ENCODE measurements around the gene CEP112.

CEP112 gene

DNA sequence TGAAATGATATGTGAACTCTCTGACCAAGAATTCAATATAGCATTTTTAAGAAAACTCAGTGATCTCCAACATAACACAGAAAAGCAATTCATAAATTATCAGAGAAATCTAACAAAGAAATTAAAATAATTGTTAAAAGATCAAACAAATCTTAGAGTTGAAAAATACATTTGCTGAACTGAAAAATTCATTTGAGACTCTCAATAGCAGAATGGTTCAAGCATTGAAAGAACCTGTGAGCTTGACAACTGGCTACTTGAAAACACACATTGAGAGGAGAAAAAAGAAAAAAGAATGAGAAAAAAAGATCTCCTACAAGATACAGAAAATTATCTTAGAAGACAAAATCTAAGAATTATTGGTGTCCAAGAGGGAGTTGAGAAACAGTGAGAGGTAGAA is 203.5 kb downstream of the CEP112 start:
- Histone ChIP-seq H3K27me3 (ENCODE audit: control insufficient read depth, insufficient read depth, low read length) (no peaks in the 10 kb centered on the region), H3K9me3 (ENCODE audit: control insufficient read depth, insufficient read depth, low read depth, low read length) (peaks cover 3% of the 10 kb centered on the region; the same call in 1 of the 2 replicates), H3K4me3 (ENCODE audit: low read depth, low read length) (no peak overlapping the region), H3K4me1 (ENCODE audit: control insufficient read depth, insufficient read depth, low read length) (peaks cover 3% of the 10 kb centered on the region; the same call in 1 of the 2 replicates), H3K27ac (ENCODE audit: low read depth, low read length) (no peak overlapping the region), H3K36me3 (ENCODE audit: control insufficient read depth, insufficient read depth, low read length) (no peaks in the 10 kb centered on the region), H3K9ac (ENCODE audit: low read length) (no peak overlapping the region)

- Histone ChIP-seq H3K27me3 (ENCODE audit: control insufficient read depth, insufficient read depth, low read length) (no peaks in the 10 kb centered on the region), H3K4me3 (ENCODE audit: low read depth, low read length) (no peak overlapping the region), H3K9me3 (ENCODE audit: control insufficient read depth, insufficient read depth, low read depth, low read length) (peaks cover 3% of the 10 kb centered on the region; the same call in 1 of the 2 replicates), H3K9ac (ENCODE audit: low read length) (no peak overlapping the region), H3K36me3 (ENCODE audit: control insufficient read depth, insufficient read depth, low read length) (no peaks in the 10 kb centered on the region), H3K4me1 (ENCODE audit: control insufficient read depth, insufficient read depth, low read length) (peaks cover 3% of the 10 kb centered on the region; the same call in 1 of the 2 replicates), H3K27ac (ENCODE audit: low read depth, low read length) (no peak overlapping the region)
Observed at GRCh38 chr17:65987988-65988387, 203.9 kb downstream of the CEP112 start.

DNA sequence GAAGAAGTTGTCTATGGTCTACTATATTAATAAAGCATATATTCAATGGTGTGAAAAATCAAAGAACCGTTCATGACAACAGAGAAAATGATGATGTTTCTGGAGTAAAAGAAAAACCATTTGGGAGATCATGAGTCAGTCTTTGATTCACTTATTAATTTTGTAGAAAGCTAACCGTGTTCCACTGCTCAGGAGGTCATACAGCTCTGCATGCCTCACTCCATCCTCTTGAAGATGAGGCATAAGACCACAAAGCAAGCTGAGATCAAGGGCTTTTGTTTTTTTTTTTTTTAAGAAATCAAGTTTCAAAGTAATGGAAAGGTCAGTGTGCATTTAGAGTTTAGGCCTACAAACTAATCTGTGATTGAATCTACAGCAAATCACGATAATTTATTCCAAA is 206.4 kb downstream of the CEP112 start:
- Histone ChIP-seq H3K9me3 (ENCODE audit: control insufficient read depth, insufficient read depth, low read depth, low read length) (peaks cover 3% of the 10 kb centered on the region; the same call in 1 of the 2 replicates), H3K36me3 (ENCODE audit: control insufficient read depth, insufficient read depth, low read length) (no peaks in the 10 kb centered on the region), H3K4me1 (ENCODE audit: control insufficient read depth, insufficient read depth, low read length) (peaks cover 3% of the 10 kb centered on the region; the same call in 1 of the 2 replicates), H3K27ac (ENCODE audit: low read depth, low read length) (no peak overlapping the region), H3K27me3 (ENCODE audit: control insufficient read depth, insufficient read depth, low read length) (no peaks in the 10 kb centered on the region), H3K4me3 (ENCODE audit: low read depth, low read length) (no peak overlapping the region), H3K9ac (ENCODE audit: low read length) (no peak overlapping the region)

DNA sequence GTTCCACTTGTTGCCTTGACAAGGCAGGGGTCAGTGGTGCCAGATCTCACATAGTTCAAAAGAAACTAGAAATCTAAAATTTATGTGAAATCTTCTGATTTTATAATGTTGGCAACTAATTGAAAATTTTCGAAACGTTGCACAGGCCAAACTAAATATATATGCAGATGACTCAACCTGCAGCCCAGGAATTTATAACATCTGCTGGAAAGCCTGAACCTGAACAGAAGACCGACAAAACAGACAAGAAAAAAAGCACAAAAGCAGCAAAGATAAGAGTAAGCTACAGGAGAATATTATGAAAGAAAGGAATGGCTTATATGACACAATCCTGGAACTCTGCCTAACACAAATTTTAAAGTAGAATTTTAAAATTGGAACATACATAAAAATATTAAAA is 207.6 kb downstream of the CEP112 start:
- no peak overlapping the region for H3K9ac ChIP-seq (ENCODE audit: low read length)
- peaks cover 3% of the 10 kb centered on the region; the same call in 1 of the 2 replicates for H3K9me3 ChIP-seq (ENCODE audit: control insufficient read depth, insufficient read depth, low read depth, low read length)
- no peaks in the 10 kb centered on the region for H3K27me3 ChIP-seq (ENCODE audit: control insufficient read depth, insufficient read depth, low read length)
- H3K4me3 ChIP-seq (ENCODE audit: low read depth, low read length): no peak overlapping the region
- no peaks in the 10 kb centered on the region for H3K36me3 ChIP-seq (ENCODE audit: control insufficient read depth, insufficient read depth, low read length)
- peaks cover 3% of the 10 kb centered on the region; the same call in 1 of the 2 replicates for H3K4me1 ChIP-seq (ENCODE audit: control insufficient read depth, insufficient read depth, low read length)
- no peak overlapping the region for H3K27ac ChIP-seq (ENCODE audit: low read depth, low read length)

GRCh38 chr17:65978871-65979270 is 213.1 kb downstream of the CEP112 start:
- no peak overlapping the region for H3K27ac ChIP-seq (ENCODE audit: low read depth, low read length)

DNA sequence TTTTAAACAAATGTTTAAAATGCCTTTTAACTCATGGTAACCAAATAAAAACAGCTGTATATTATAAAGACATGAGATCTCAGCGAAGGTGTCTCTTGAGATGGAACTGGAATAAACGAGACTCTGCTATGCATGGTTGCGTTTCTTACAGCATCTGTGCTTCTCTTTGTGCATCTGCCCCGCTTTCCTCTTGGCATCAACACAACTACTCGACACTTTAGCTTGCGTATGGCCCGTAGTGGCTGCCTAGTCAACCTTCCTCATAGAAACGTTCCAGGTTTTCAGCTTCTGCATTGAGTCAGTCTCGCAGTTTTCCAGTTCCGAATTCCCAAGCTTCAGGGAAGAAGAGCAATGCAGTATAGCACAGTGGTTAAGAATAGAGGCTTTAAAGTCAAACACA is 214.9 kb downstream of the CEP112 start:
- Histone ChIP-seq H3K4me3 (ENCODE audit: low read depth, low read length) (no peak overlapping the region), H3K9me3 (ENCODE audit: control insufficient read depth, insufficient read depth, low read depth, low read length) (no peaks in the 10 kb centered on the region), H3K9ac (ENCODE audit: low read length) (no peak overlapping the region), H3K27ac (ENCODE audit: low read depth, low read length) (no peak overlapping the region), H3K36me3 (ENCODE audit: control insufficient read depth, insufficient read depth, low read length) (no peaks in the 10 kb centered on the region), H3K4me1 (ENCODE audit: control insufficient read depth, insufficient read depth, low read length) (no peaks in the 10 kb centered on the region), H3K27me3 (ENCODE audit: control insufficient read depth, insufficient read depth, low read length) (no peaks in the 10 kb centered on the region)

More at GRCh38 chr17:65978871-65979270, 213.1 kb downstream of the CEP112 start:
- Histone ChIP-seq H3K4me3 (ENCODE audit: low read depth, low read length) (no peak overlapping the region), H3K9ac (ENCODE audit: low read length) (no peak overlapping the region), H3K4me1 (ENCODE audit: control insufficient read depth, insufficient read depth, low read length) (no peaks in the 10 kb centered on the region), H3K27me3 (ENCODE audit: control insufficient read depth, insufficient read depth, low read length) (no peaks in the 10 kb centered on the region), H3K9me3 (ENCODE audit: control insufficient read depth, insufficient read depth, low read depth, low read length) (no peaks in the 10 kb centered on the region), H3K36me3 (ENCODE audit: control insufficient read depth, insufficient read depth, low read length) (no peaks in the 10 kb centered on the region)

DNA sequence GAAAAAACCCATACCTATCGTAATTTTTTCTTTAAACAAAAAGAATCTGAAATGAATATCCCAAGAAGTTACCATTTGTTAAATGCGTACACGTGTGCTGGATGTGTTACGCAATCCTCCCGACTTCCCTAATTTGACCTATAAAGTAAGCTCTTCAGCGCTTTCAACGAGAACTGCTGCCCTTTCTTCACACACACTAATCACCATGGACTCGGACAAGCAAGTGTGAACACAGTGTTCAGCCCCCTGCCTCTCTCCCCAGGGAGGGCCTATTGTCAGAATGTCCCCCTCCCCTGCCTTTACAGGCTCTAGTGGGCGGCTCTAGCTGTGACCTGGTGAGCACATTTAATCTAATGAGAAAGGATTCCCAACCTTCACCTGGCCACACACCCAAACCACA is 216.1 kb downstream of the CEP112 start:
- Histone ChIP-seq H3K9ac (ENCODE audit: low read length) (no peak overlapping the region), H3K4me3 (ENCODE audit: low read depth, low read length) (no peak overlapping the region), H3K4me1 (ENCODE audit: control insufficient read depth, insufficient read depth, low read length) (no peaks in the 10 kb centered on the region)

DNA sequence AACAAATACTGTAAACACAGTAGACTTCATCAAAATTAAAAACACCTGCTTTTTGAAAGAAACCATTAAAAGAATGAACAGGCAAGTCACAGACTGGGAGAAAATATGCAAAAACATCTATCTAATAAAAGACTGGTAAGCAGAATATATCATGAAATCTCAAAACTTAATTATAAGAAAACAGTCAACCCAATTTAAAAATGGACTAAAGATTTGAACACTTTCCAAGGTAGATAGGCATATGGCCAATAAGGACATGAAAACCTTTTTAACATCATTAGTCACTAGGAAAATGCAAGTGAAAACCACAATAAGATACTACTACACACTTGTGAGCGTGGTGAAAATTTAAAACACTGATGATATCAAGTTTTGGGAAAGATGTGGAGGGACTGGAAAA is 218.7 kb downstream of the CEP112 start:
- H3K9ac ChIP-seq (ENCODE audit: low read length): no peak overlapping the region
- peaks cover 23% of the 10 kb centered on the region for H3K9me3 ChIP-seq (ENCODE audit: control insufficient read depth, insufficient read depth, low read depth, low read length)
- H3K36me3 ChIP-seq (ENCODE audit: control insufficient read depth, insufficient read depth, low read length): no peaks in the 10 kb centered on the region
- H3K4me3 ChIP-seq (ENCODE audit: low read depth, low read length): no peak overlapping the region
- H3K27ac ChIP-seq (ENCODE audit: low read depth, low read length): no peak overlapping the region
- no peaks in the 10 kb centered on the region for H3K27me3 ChIP-seq (ENCODE audit: control insufficient read depth, insufficient read depth, low read length)
- H3K4me1 ChIP-seq (ENCODE audit: control insufficient read depth, insufficient read depth, low read length): no peaks in the 10 kb centered on the region

More for the DNA sequence above, 216.1 kb downstream of the CEP112 start:
- Histone ChIP-seq H3K27ac (ENCODE audit: low read depth, low read length) (no peak overlapping the region), H3K36me3 (ENCODE audit: control insufficient read depth, insufficient read depth, low read length) (no peaks in the 10 kb centered on the region), H3K9me3 (ENCODE audit: control insufficient read depth, insufficient read depth, low read depth, low read length) (peaks cover 7% of the 10 kb centered on the region), H3K27me3 (ENCODE audit: control insufficient read depth, insufficient read depth, low read length) (no peaks in the 10 kb centered on the region)

GRCh38 chr17:65967372-65967771 is 224.6 kb downstream of the CEP112 start:
- H3K4me1 ChIP-seq (ENCODE audit: control insufficient read depth, insufficient read depth, low read length): no peaks in the 10 kb centered on the region
- no peaks in the 10 kb centered on the region for H3K36me3 ChIP-seq (ENCODE audit: control insufficient read depth, insufficient read depth, low read length)
- peaks cover 26% of the 10 kb centered on the region for H3K9me3 ChIP-seq (ENCODE audit: control insufficient read depth, insufficient read depth, low read depth, low read length)
- no peak overlapping the region for H3K27ac ChIP-seq (ENCODE audit: low read depth, low read length)
- no peaks in the 10 kb centered on the region for H3K27me3 ChIP-seq (ENCODE audit: control insufficient read depth, insufficient read depth, low read length)
- H3K4me3 ChIP-seq (ENCODE audit: low read depth, low read length): no peak overlapping the region
- H3K9ac ChIP-seq (ENCODE audit: low read length): no peak overlapping the region

DNA sequence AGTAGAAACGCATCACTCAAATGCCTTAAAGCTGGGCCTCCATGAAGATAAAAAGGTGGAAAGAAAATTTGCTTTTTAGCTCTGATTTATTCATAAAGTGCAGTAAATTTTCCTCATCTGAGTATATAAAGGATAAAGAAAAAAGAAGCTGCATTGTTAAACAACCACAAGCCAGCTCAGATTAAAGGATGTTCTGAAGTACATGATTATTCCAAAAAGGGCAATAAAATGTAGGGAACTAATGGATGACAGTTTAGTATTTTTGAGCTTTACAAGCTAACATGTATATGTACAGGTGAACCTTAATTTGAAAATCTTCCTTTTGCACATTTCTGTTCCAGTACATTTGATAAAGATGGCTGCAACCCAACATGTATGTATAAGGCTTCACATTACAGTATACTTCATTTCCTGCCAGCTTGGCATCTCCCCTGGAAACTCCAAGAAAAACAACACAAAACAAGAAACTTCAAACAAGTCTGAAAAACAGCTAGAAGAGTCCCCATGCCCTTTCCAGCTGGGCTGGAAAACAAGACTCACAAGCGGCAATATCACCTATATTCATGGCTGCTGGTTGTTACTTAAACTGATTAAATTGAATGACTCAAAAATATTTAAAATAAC is 225.7 kb downstream of the CEP112 start:
- Histone ChIP-seq H3K27me3 (ENCODE audit: control insufficient read depth, insufficient read depth, low read length) (no peaks in the 10 kb centered on the region), H3K4me1 (ENCODE audit: control insufficient read depth, insufficient read depth, low read length) (no peaks in the 10 kb centered on the region), H3K4me3 (ENCODE audit: low read depth, low read length) (no peak overlapping the region), H3K36me3 (ENCODE audit: control insufficient read depth, insufficient read depth, low read length) (no peaks in the 10 kb centered on the region), H3K9me3 (ENCODE audit: control insufficient read depth, insufficient read depth, low read depth, low read length) (peaks cover 23% of the 10 kb centered on the region), H3K27ac (ENCODE audit: low read depth, low read length) (no peak overlapping the region), H3K9ac (ENCODE audit: low read length) (no peak overlapping the region)

DNA sequence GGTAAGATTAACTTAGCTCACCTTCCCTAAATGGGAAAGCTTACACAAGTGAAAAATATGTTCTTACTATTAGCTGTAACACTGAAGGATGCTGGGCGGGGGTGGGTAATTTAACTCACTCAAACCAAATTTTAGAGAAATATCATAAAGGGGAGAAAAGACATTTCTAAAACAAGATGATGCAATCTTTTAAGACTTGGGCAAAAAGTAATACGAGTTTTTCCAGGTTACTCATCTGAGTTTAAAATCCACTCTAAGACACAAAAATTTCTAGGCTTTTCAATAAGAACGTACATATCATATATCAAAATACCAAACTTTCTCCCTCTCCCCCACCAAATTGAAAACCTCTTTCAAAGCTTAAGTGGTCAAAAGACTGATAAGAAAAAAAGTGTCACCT is 228.8 kb downstream of the CEP112 start:
- Histone ChIP-seq H3K27me3 (ENCODE audit: control insufficient read depth, insufficient read depth, low read length) (no peaks in the 10 kb centered on the region), H3K4me1 (ENCODE audit: control insufficient read depth, insufficient read depth, low read length) (no peaks in the 10 kb centered on the region), H3K27ac (ENCODE audit: low read depth, low read length) (no peak overlapping the region), H3K9ac (ENCODE audit: low read length) (no peak overlapping the region), H3K9me3 (ENCODE audit: control insufficient read depth, insufficient read depth, low read depth, low read length) (peaks cover 8% of the 10 kb centered on the region; the same call in 1 of the 2 replicates), H3K4me3 (ENCODE audit: low read depth, low read length) (no peak overlapping the region), H3K36me3 (ENCODE audit: control insufficient read depth, insufficient read depth, low read length) (no peaks in the 10 kb centered on the region)

Measured in HUES6 (cell line).